ENCODE measurements around the gene GAS2.

- TF ChIP-seq CTCF (IDR thresholded peaks at IDR 0.05) (no peak), POLR2A (IDR thresholded peaks at IDR 0.05) (no peak), POLR2AphosphoS5 (IDR thresholded peaks at IDR 0.05) (no peak)
Observed at GRCh38 chr11:22699388-22699787, 33.0 kb downstream of the GAS2 start.
